ENCODE data around the gene PYGO2.

DNA sequence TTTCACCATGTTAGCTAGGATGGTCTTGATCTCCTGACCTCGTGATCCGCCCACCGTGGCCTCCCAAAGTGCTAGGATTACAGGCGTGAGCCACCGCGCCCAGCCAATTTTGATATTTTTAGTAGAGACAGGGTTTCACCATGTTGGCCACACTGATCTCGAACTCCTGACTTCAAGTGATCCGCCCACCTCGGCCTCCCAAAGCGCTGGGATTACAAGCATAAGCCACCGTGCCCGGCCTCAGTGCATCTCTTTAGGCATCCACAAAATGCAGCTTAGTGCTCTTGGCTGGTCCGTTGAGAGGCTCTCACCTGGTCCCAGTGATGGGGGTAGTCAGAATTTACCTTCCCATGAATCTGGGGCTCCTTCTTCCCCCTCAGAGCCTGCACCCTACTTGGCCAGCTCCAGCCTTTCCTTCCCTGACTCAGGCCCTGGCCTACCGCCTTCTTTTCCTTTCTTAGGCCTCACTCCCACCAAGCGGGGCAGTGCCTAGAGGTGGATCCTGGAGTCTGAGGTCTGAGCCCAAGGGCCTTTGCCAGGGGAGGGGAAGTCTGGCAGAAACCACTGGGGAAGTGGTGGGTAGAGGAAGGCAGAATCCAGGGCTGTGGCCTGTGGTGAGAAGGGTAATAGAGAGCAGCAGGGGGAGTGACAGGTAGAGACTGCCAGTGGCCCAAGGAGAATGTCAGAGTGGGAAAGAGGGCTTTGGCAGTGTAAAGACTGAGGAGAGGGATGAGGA is 35.6 kb upstream of the PYGO2 start:
- TF ChIP-seq, protein P1, sequence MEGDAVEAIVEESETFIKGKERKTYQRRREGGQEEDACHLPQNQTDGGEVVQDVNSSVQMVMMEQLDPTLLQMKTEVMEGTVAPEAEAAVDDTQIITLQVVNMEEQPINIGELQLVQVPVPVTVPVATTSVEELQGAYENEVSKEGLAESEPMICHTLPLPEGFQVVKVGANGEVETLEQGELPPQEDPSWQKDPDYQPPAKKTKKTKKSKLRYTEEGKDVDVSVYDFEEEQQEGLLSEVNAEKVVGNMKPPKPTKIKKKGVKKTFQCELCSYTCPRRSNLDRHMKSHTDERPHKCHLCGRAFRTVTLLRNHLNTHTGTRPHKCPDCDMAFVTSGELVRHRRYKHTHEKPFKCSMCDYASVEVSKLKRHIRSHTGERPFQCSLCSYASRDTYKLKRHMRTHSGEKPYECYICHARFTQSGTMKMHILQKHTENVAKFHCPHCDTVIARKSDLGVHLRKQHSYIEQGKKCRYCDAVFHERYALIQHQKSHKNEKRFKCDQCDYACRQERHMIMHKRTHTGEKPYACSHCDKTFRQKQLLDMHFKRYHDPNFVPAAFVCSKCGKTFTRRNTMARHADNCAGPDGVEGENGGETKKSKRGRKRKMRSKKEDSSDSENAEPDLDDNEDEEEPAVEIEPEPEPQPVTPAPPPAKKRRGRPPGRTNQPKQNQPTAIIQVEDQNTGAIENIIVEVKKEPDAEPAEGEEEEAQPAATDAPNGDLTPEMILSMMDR (conservative IDR thresholded peaks at IDR 0.05) = no peak
- TF ChIP-seq EZH2 (IDR thresholded peaks at IDR 0.05; ENCODE audit: low read depth) = no peak

Measured in PC-9 (cell line).